NCI-H1436 (cell line): ENCODE measurements around the gene CSHL1.
"Not testable (repeated sequence)": the region's sequence is repeated elsewhere in the genome, so short reads cannot be mapped to it uniquely, and the experiment has no call there.

Experiments used
- DNase-seq: peaks from one replicate; lab custom pipeline; 2025; lab: John Stamatoyannopoulos, UW

CSHL1 gene

GRCh38 chr17:63940584-63940983, 29.5 kb upstream of the CSHL1 start:
- DNase-seq: no peak

GRCh38 chr17:63939884-63940283, 28.8 kb upstream of the CSHL1 start:
- no peak for DNase-seq

- DNase-seq: no peak
Observed at GRCh38 chr17:63939401-63939800, 28.3 kb upstream of the CSHL1 start.

GRCh38 chr17:63937920-63938319, 26.9 kb upstream of the CSHL1 start:
- no peak for DNase-seq

- no peak for DNase-seq
Observed at GRCh38 chr17:63937319-63937718, 26.3 kb upstream of the CSHL1 start.

GRCh38 chr17:63934183-63935112, 23.4 kb upstream of the CSHL1 start:
- no peak for DNase-seq

- no peak for DNase-seq
Observed at GRCh38 chr17:63933598-63933997, 22.5 kb upstream of the CSHL1 start.

- DNase-seq: no peak
Observed at GRCh38 chr17:63932721-63933120, 21.7 kb upstream of the CSHL1 start.

GRCh38 chr17:63931981-63932561, 21.0 kb upstream of the CSHL1 start, which contains the start of gene CD79B:
TSS of gene CD79B (minus strand) at chr17:63932331. CDS start at chr17:63932261, 70 bp downstream.
- DNase-seq: peak; percentile 85

GRCh38 chr17:63930951-63931575, 20.0 kb upstream of the CSHL1 start:
- DNase-seq: no peak

- no peak for DNase-seq
Observed at GRCh38 chr17:63929860-63930766, 19.1 kb upstream of the CSHL1 start.

- DNase-seq: no peak
Observed at GRCh38 chr17:63928966-63929695, 18.1 kb upstream of the CSHL1 start.

GRCh38 chr17:63928172-63928666, 17.2 kb upstream of the CSHL1 start:
- DNase-seq: no peak

GRCh38 chr17:63927464-63928171, 16.6 kb upstream of the CSHL1 start:
- DNase-seq: no peak

GRCh38 chr17:63926164-63926563, 15.1 kb upstream of the CSHL1 start:
- DNase-seq: no peak

GRCh38 chr17:63925615-63926014, 14.6 kb upstream of the CSHL1 start:
- DNase-seq: no peak

- DNase-seq: not testable (repeated sequence)
Observed at GRCh38 chr17:63922402-63922801, 11.3 kb upstream of the CSHL1 start.

- not testable (repeated sequence) for DNase-seq
Observed at GRCh38 chr17:63920779-63921178, 9.7 kb upstream of the CSHL1 start.

- not testable (repeated sequence) for DNase-seq
Observed at GRCh38 chr17:63920050-63920449, 9.0 kb upstream of the CSHL1 start.

GRCh38 chr17:63919311-63919723, 8.3 kb upstream of the CSHL1 start:
- DNase-seq: peak; percentile 61
